ENCODE measurements around the gene DNAL1. TPM values are rescaled to one million over a fixed set of nuclear protein-coding genes. Genes with fewer than 3 reads are reported as not detected.
A peak's percentile ranks its signal among the peaks of the same experiment; 100 is the strongest.

DNAL1 gene
- total and polyA plus RNA-seq, 8 donors = 14.6 to 19.5 (median 17.0) TPM

DNA sequence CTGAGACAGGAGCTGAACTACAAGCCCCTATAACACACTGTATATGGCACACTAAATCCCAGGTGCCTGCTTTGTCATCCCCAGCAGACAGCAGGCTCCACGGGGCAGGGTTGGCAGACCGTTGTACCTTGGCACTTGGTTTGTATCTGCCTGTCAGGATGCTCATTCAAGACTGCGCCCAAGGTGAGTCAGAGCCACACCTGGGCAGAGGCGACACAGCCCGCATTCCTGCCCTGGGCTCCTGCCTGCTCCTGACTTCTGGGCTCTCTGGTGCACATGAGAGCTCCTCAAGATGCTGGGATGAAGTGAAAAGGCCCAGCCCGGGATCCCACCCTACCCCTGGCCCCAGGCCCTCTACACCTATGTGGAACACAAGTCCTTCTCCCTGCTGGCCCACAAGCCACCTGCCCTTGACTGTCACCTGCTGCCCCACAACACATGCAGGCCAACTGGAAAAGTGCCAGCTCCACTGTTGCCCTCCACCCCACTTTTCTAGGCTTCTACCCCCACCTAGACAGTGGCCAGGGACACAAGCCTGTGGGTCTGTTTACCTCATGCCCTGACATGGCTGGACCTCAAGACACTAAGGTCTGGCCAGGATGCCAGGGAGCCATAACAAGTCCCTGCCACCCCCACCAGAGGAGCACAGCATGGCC lies 100.2 kb downstream of the DNAL1 start:
- intact Hi-C loops (cut with DNase I) = no loop called here
- peak overlapping the region; percentile 69 to 82 for H3K27ac ChIP-seq
- no peaks in the 10 kb centered on the region for H3K36me3 ChIP-seq
- no peaks in the 10 kb centered on the region for H3K9me3 ChIP-seq
- ATAC-seq = peak; percentile 49
- no peak overlapping the region for H3K4me3 ChIP-seq
- peaks cover 79 to 100% of the 10 kb centered on the region in 2 donors for H3K4me1 ChIP-seq
- H3K27me3 ChIP-seq = no peaks in the 10 kb centered on the region
- DNase-seq = peak in 2 of 4 donors; percentile 67 to 86
- TF ChIP-seq CTCF (IDR thresholded peaks at IDR 0.05) = no peak

DNA sequence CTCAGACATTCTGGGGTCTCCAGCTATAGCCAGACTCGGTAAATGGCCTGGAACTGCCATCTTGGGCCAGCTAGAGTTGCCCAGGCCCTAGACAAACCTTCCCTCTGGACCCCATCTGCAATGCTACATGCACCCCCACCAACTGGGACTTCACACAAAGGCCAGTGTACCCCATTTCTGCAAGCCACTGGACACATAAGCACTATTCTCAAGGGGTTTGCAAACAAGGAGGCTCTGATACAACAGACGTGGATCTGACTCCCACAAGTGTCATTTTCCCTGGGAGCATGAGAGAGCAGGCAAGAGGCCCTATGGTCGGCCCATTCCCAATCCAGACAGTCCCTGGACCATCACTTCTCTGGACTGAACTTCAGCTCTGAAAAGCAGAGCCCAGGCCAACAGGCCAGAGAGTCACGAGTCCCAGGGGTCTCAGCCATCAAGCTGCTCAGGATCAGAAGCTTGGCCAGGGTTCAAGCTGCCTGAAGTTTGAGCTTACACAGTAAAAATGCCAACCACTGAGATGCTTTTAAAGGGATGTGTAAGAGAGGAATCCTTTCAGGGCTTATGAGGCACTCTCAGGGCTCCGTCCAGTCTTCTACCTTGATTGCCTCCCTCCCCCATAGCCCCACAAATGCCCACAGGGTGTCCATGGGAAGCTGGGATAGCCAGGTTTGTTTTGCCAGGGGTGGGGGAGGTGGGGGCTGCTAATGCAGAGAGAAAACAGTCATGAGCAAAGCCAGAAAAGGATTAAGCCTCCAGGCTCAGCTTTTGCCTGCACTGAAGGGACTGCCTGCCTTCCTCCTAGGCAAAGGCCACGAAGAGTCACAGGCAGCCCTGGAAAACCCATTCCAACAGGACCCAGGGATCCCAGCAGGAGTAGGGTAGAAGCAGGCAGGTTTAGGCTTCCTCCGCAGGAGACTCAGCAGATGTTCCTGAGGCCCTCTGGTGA lies 101.1 kb downstream of the DNAL1 start:
- TF ChIP-seq CTCF (IDR thresholded peaks at IDR 0.05) = no peak
- Histone ChIP-seq H3K27ac (peak overlapping the region; percentile 66 to 82), H3K4me1 (peaks cover 78 to 100% of the 10 kb centered on the region in 2 donors), H3K4me3 (no peak overlapping the region), H3K36me3 (no peaks in the 10 kb centered on the region), H3K9me3 (no peaks in the 10 kb centered on the region), H3K27me3 (no peaks in the 10 kb centered on the region)
- no peak for ATAC-seq
- DNase-seq = no peak
- intact Hi-C loops (cut with DNase I) = no loop called here

DNA sequence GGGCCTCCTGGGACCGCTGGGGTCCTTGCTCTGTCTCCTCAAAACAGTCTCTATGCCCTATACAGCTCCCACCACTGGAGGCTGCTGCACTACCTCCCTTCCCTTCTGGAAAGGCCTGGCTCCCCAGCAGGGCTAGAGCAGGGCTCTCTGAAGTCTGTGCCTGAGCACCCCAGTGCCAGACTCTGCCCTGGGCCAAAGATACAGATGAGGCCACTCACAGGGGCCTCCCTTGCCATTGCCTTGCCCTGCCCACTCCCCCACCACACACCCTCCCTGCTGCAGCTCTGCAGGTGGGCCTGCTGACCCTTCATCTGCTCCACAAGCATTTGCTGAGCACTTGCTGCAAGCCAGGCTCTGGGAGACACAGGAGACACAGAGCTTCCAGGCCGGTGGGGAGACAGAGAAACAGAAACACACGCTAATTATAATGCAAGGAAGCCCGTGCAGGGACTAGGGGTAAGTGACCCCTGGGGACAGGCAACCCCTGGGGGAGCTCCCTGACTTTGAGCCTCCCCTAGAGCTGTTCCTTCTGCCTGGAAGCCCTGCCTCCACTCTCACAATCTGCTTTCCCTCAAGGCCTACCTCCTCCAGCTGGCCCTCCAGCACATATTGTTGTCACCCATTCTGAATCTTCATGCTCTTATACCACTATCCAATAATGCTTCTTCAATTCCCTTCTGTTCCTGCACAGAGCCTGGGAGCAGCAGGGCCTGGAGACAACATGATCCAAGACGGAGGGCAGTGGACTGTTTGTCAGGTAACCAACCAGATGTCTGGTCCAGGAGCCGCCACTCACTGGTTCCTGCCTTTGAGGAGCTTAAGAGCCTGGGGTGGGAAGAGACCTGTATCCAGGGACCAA lies 102.0 kb downstream of the DNAL1 start:
- DNase-seq (no peak), ATAC-seq (no peak)
- Histone ChIP-seq H3K4me1 (peaks cover 78 to 100% of the 10 kb centered on the region in 2 donors), H3K9me3 (no peaks in the 10 kb centered on the region), H3K27ac (peak overlapping the region in 1 of 2 donors; percentile 82), H3K36me3 (no peaks in the 10 kb centered on the region), H3K4me3 (no peak overlapping the region), H3K27me3 (no peaks in the 10 kb centered on the region)
- intact Hi-C loops (cut with DNase I) = no loop called here
- peak in 1 of 2 donors; percentile 18 for TF ChIP-seq CTCF (IDR thresholded peaks at IDR 0.05)

DNA sequence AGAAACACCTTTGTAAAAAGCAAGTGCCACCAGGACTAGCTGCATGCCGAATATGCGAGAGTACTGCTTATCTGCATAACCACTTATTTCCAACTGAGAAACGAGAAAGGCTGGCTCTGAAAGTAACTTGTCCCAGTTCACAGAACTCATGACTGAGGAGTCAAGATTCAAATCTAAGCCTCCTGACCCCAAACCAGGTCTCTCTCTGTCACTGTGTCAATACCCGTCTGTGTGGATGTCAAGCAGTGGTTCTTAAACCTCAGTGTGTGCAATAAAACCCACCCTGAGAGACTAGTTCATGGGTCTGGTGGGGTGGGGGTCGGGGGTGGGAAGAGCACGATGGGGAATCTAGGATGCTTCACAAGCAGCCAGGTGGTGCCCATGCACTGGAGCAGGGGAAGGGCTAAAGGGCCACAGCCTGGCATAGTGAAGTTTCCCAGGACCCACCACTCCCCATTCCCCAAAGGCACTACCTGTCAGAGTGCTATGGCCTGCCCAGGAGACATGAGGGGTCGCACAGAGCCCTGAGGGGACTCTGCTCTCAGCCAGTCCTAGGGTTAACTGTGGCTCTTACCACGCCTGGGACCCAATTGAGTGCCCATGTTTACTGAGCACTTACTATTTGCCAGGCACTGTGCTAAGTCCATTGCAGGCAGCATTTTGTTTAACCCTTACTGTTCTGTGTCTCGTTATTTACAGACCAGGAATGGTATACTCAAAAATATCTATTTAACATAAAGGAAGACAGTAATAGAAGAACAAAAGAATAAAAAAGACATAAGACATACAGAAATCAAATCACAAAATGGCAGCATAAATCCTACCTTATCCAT lies 102.8 kb downstream of the DNAL1 start:
- ATAC-seq (no peak), DNase-seq (no peak)
- no peak overlapping the region for H3K27ac ChIP-seq
- H3K4me3 ChIP-seq = no peak overlapping the region
- no peak for TF ChIP-seq CTCF (IDR thresholded peaks at IDR 0.05)
- no peaks in the 10 kb centered on the region for H3K9me3 ChIP-seq
- no peaks in the 10 kb centered on the region for H3K36me3 ChIP-seq
- peaks cover 76 to 100% of the 10 kb centered on the region in 2 donors for H3K4me1 ChIP-seq
- H3K27me3 ChIP-seq = no peaks in the 10 kb centered on the region
- intact Hi-C loops (cut with DNase I) = no loop called here
